HG03342 (cell line): ENCODE results near the gene MGMT.

ENCODE experiments used
- ATAC-seq: cut with Tn5 transposase; IDR thresholded peaks from one replicate; pipeline ENCODE4 v1.9.1; 2021; ENCODE audit warnings: mild to moderate bottlenecking, moderate library complexity; ENCODE audit not compliant: unreplicated experiment

The MGMT gene

DNA sequence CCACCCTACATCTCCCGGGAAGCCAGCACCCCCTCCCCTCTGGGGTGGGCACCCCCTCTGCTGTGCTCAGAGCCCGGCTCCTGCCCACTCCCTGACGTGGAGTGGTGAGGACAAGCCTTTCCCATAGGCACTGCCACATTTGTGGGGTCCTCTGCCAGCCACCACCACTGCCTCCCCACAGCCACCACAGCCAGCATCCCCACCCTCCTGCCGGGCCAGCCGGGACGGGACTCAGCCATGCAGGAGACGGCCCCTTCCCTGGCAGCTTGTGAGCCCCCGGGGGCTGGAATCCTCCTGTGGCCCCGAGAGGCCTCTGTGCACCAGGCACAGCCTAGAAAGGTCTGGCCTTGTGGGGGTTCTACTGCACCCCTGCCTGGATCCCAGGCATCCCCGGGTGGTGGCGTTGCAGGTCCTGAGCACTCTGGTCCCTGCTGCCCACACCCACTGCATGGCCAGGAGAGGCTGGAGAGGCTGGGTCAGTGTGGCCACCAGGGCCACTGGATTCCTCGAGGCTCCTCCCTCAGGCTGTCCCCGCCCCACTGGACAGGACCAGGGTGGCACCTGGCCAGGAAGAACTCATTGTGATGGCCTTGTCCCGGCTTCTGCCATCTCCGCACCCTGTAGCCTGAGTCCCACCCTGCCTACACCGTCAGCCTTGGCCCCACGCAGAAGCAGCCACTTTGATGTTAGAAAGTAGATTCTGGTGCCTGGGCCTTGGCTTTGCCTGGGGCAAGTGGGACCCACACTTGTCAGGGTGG lies 349.0 kb downstream of the MGMT start:
- ATAC-seq: no peak

DNA sequence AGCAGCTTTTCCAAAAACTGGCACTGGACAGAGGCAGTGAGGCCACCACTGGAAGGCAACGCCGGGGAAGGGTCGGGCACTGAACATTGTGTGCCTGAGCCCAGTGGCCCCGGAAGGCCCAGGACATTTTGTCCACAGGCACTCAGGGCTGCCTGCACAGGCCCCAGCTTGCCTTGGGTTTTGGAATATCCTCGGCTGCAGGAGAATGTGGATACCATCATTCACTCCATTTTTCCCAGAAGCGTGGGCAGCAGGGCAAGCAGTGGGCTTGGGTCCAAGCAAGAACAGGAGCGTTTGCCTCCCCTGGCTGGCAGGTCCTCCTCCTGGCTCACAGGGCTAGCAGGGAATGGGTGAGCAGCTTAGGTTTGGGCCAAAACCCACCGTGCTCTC lies 349.6 kb downstream of the MGMT start:
- ATAC-seq: no peak
